Neural cell (in vitro differentiated cells): ENCODE results near the gene ODF2. TPM values are rescaled to one million over a fixed set of nuclear protein-coding genes. Genes with fewer than 3 reads are reported as not detected.

Experiments
- H2AFZ ChIP-seq: fragments of 200-600, 300-800 bp; sonication (generic), shearing (Covaris generic); 2 replicates; pipeline ENCODE4 v1.6.0; 2014; ENCODE audit warnings: low read depth, mild to moderate bottlenecking, antibody characterized with exemption, low read length, moderate library complexity
- H3F3A ChIP-seq: fragments of 200-600 bp; shearing (Covaris generic); 2 replicates; pipeline ENCODE4 v1.6.1; 2016; ENCODE audit warnings: mild to moderate bottlenecking, moderate library complexity, mixed read lengths, antibody characterized with exemption, low read length; ENCODE audit not compliant: insufficient read depth, poor library complexity, severe bottlenecking
- H3K27ac ChIP-seq: fragments of 200-600, 300-800 bp; sonication (generic), shearing (Covaris generic); 2 replicates; pipeline ENCODE4 v1.5.1; 2014; ENCODE audit warnings: mild to moderate bottlenecking, low read length, moderate library complexity
- H3K27me3 ChIP-seq: fragments of 300-800, 200-600 bp; sonication (generic), shearing (Covaris generic); 2 replicates; pipeline ENCODE4 v1.6.0; 2014; ENCODE audit warnings: mild to moderate bottlenecking, low read depth, low read length, moderate library complexity; ENCODE audit not compliant: insufficient read depth
- H3K36me3 ChIP-seq: fragments of 300-800, 200-600 bp; sonication (generic), shearing (Covaris generic); 2 replicates; pipeline ENCODE4 v1.5.1; 2014; ENCODE audit warnings: mild to moderate bottlenecking, antibody characterized with exemption, low read length, moderate library complexity; ENCODE audit not compliant: insufficient read depth
- H3K4me2 ChIP-seq: fragments of 300-800, 200-600 bp; sonication (generic), shearing (Covaris generic); 2 replicates; pipeline ENCODE4 v1.6.0; 2014; ENCODE audit warnings: mild to moderate bottlenecking, low read length
- H3K4me3 ChIP-seq: fragments of 300-800, 200-600 bp; sonication (generic), shearing (Covaris generic); 2 replicates; pipeline ENCODE4 v1.5.1; 2014; ENCODE audit warnings: mild to moderate bottlenecking, low read length, moderate library complexity
- H3K79me2 ChIP-seq: fragments of 200-600 bp; shearing (Covaris generic); replicated peaks from 2 replicates; pipeline ENCODE4 v1.6.0; 2014; ENCODE audit warnings: mild to moderate bottlenecking, low read length, moderate library complexity; ENCODE audit not compliant: insufficient read depth
- H3K9ac ChIP-seq: fragments of 300-800, 200-600 bp; sonication (generic), shearing (Covaris generic); 2 replicates; pipeline ENCODE4 v1.6.1; 2016; ENCODE audit warnings: mild to moderate bottlenecking, low read length, mixed read lengths
- H3K9me2 ChIP-seq: fragments of 200-600 bp; shearing (Covaris generic); 2 replicates; pipeline ENCODE4 v1.6.1; 2016; ENCODE audit warnings: mild to moderate bottlenecking, low read length, mixed read lengths; ENCODE audit not compliant: insufficient read depth
- H3K9me3 ChIP-seq: fragments of 200-600, 300-800 bp; sonication (generic), shearing (Covaris generic); 2 replicates; pipeline ENCODE4 v1.6.1; 2016; ENCODE audit warnings: mild to moderate bottlenecking, mixed run types, low read length, moderate library complexity, mixed read lengths
- H4K20me1 ChIP-seq: fragments of 200-600 bp; shearing (Covaris generic); 2 replicates; pipeline ENCODE4 v1.6.1; 2016; ENCODE audit warnings: mild to moderate bottlenecking, mixed run types; ENCODE audit not compliant: insufficient read depth
- CTCF ChIP-seq: fragments of 450-650 bp; IDR thresholded peaks from 2 replicates; pipeline ENCODE4 v1.5.1; 2014; ENCODE audit warnings: antibody characterized with exemption, mild to moderate bottlenecking, moderate library complexity; ENCODE audit not compliant: poor library complexity, severe bottlenecking
- EP300 ChIP-seq: fragments of 450-650 bp; conservative IDR thresholded peaks from 2 replicates; pipeline ENCODE4 v1.6.1; 2014; ENCODE audit warnings: antibody characterized with exemption, mild to moderate bottlenecking, moderate library complexity; ENCODE audit not compliant: poor library complexity, severe bottlenecking
- EZH2 ChIP-seq: fragments of 200-600, 300-800 bp; shearing (Covaris generic), sonication (generic); IDR thresholded peaks from 2 replicates; pipeline ENCODE4 v1.6.1; 2014; ENCODE audit warnings: antibody characterized with exemption, low read length, borderline replicate concordance, mild to moderate bottlenecking; ENCODE audit not compliant: insufficient read depth, poor library complexity, severe bottlenecking
- MXI1 ChIP-seq: fragments of 450-650 bp; conservative IDR thresholded peaks from 2 replicates; pipeline ENCODE4 v1.6.1; 2014; ENCODE audit warnings: antibody characterized with exemption, mild to moderate bottlenecking; ENCODE audit not compliant: poor library complexity, severe bottlenecking
- POLR2AphosphoS5 ChIP-seq: IDR thresholded peaks from 2 replicates; pipeline ENCODE4 v1.6.1; 2012
- RAD21 ChIP-seq: fragments of 450-650 bp; conservative IDR thresholded peaks from 2 replicates; pipeline ENCODE4 v1.6.1; 2014; ENCODE audit warnings: antibody characterized with exemption, mild to moderate bottlenecking, moderate library complexity
- REST ChIP-seq: IDR thresholded peaks from 2 replicates; pipeline ENCODE4 v1.6.1; 2012; ENCODE audit warnings: borderline replicate concordance
- SMC3 ChIP-seq: fragments of 450-650 bp; conservative IDR thresholded peaks from 2 replicates; pipeline ENCODE4 v1.6.1; 2014; ENCODE audit warnings: antibody characterized with exemption, mild to moderate bottlenecking, moderate library complexity; ENCODE audit not compliant: poor library complexity
- TAF1 ChIP-seq: IDR thresholded peaks from 2 replicates; pipeline ENCODE4 v1.6.1; 2012; ENCODE audit warnings: low read depth
- polyA plus RNA-seq: library from polyadenylated mRNA; depleted of rRNA; stranded (reverse); fragments of >200 nt; gene quantifications from 2 replicates; pipeline ENCODE4 v1.2.3, GENCODE V29; 2014

ODF2 gene
- polyA plus RNA-seq, 1 donor from 2014 or later, result 39.3 TPM

- H2AFZ ChIP-seq, result no peak overlapping the region
- peaks cover 10% of the 10 kb centered on the region for H3K36me3 ChIP-seq
- no peak overlapping the region for H3K9ac ChIP-seq
- no peaks in the 10 kb centered on the region for H3K9me3 ChIP-seq
- TF ChIP-seq POLR2AphosphoS5, result no peak
- TF ChIP-seq EZH2, result no peak
- TF ChIP-seq RAD21, result no peak
- no peak for TF ChIP-seq SMC3
- no peak for TF ChIP-seq TAF1
- TF ChIP-seq CTCF, result no peak
- TF ChIP-seq MXI1, result no peak
- no peak for TF ChIP-seq REST
- H3K4me3 ChIP-seq, result no peak overlapping the region
- no peaks in the 10 kb centered on the region for H3K79me2 ChIP-seq
- no peaks in the 10 kb centered on the region for H3K9me2 ChIP-seq
- H3K27me3 ChIP-seq, result no peaks in the 10 kb centered on the region
- H3K27ac ChIP-seq, result no peak overlapping the region
- no peak overlapping the region for H3K4me2 ChIP-seq
- H3F3A ChIP-seq, result no peaks in the 10 kb centered on the region
- H4K20me1 ChIP-seq, result no peaks in the 10 kb centered on the region
These were observed 23.5 kb downstream of the ODF2 start for GRCh38 chr9:128479262-128479661.

- TF ChIP-seq EP300, result no peak
- no peak for TF ChIP-seq MXI1
- TF ChIP-seq EZH2, result no peak
- TF ChIP-seq RAD21, result no peak
- TF ChIP-seq REST, result no peak
- no peak for TF ChIP-seq POLR2AphosphoS5
- no peak for TF ChIP-seq CTCF
- TF ChIP-seq SMC3, result no peak
- no peak for TF ChIP-seq TAF1
- H2AFZ ChIP-seq, result no peak overlapping the region
- H3F3A ChIP-seq, result no peaks in the 10 kb centered on the region
- H3K79me2 ChIP-seq, result no peaks in the 10 kb centered on the region
- H3K9ac ChIP-seq, result no peak overlapping the region
- H3K36me3 ChIP-seq, result peaks cover 10% of the 10 kb centered on the region
- no peaks in the 10 kb centered on the region for H4K20me1 ChIP-seq
- H3K9me2 ChIP-seq, result no peaks in the 10 kb centered on the region
- no peaks in the 10 kb centered on the region for H3K27me3 ChIP-seq
- H3K4me2 ChIP-seq, result no peak overlapping the region
- H3K4me3 ChIP-seq, result no peak overlapping the region
- no peak overlapping the region for H3K27ac ChIP-seq
- H3K9me3 ChIP-seq, result no peaks in the 10 kb centered on the region
These were observed 25.8 kb downstream of the ODF2 start for GRCh38 chr9:128481561-128481960.
